Spinal cord (tissue), 10 donors: ENCODE results near the gene DGKB. TPM values are rescaled to one million over a fixed set of nuclear protein-coding genes. Genes with fewer than 3 reads are reported as not detected.

Experiments
- DNase-seq, 6 donors: peaks; one replicate each; pipeline versions ENCODE4 v3.0.0 to v3.0.0-alpha.2; 2013 to 2015; ENCODE audit warnings: low spot score in 6 of 6, low read depth in 4 of 6
- H3K27ac ChIP-seq: one replicate; pipeline ENCODE4 v1.5.1; 2013; ENCODE audit warnings: low read depth, low read length, control low read depth
- H3K27me3 ChIP-seq: one replicate; pipeline ENCODE4 v1.6.1; 2013; ENCODE audit warnings: low read length; ENCODE audit not compliant: control insufficient read depth, insufficient read depth
- H3K36me3 ChIP-seq: one replicate; pipeline ENCODE4 v1.6.1; 2013; ENCODE audit warnings: low read length; ENCODE audit not compliant: control insufficient read depth, insufficient read depth
- H3K4me1 ChIP-seq: one replicate; pipeline ENCODE4 v1.6.1; 2013; ENCODE audit warnings: low read length; ENCODE audit not compliant: control insufficient read depth, insufficient read depth
- H3K4me3 ChIP-seq: one replicate; pipeline ENCODE4 v1.5.1; 2013; ENCODE audit warnings: low read depth, low read length, control low read depth
- H3K9me3 ChIP-seq: one replicate; pipeline ENCODE4 v1.6.1; 2013; ENCODE audit warnings: low read length; ENCODE audit not compliant: control insufficient read depth, insufficient read depth
- WGBS: methylation state at CpG from one replicate; pipeline ENCODE4 v1.1.5; 2013; ENCODE audit warnings: missing lambda C conversion rate; ENCODE audit not compliant: insufficient coverage; 5-methylcytosine and 5-hydroxymethylcytosine counted together
- polyA plus RNA-seq, 2 donors: library from polyadenylated mRNA; unstranded; fragments of 120-200 nt; gene quantifications; one replicate each; pipeline ENCODE4 v1.2.1, GENCODE V29; 2013; ENCODE audit not compliant: insufficient read length in 2 of 2
- total RNA-seq, 2 donors: library from RNA; depleted of rRNA in 1 of 2; stranded (reverse); fragments of 120-200 nt in 1 of 2; fragments of >200 nt in 1 of 2; gene quantifications; one replicate each; pipeline versions ENCODE4 v1.2.3 to v1.2.4, GENCODE V29; 2013 to 2014
- donor health status: healthy.

The DGKB gene
- total and polyA plus RNA-seq, 4 donors, result 13.6 to 31.4 (median 20.2) TPM

- WGBS, result no CpG with 5 or more reads among the region's 2 CpGs
Measured at GRCh38 chr7:14773729-14774271, 128.8 kb downstream of the DGKB start.

GRCh38 chr7:14770614-14771013 lies 131.9 kb downstream of the DGKB start:
- Histone ChIP-seq H3K27ac (no peak overlapping the region), H3K27me3 (no peaks in the 10 kb centered on the region), H3K36me3 (no peaks in the 10 kb centered on the region), H3K4me1 (no peaks in the 10 kb centered on the region), H3K9me3 (no peaks in the 10 kb centered on the region), H3K4me3 (no peak overlapping the region)
- peak in 1 of 6 donors; percentile 54 for DNase-seq
- WGBS, result no CpG with 5 or more reads among the region's 2 CpGs

More at GRCh38 chr7:14773729-14774271, 128.8 kb downstream of the DGKB start:
- H3K36me3 ChIP-seq, result no peaks in the 10 kb centered on the region
- H3K27me3 ChIP-seq, result no peaks in the 10 kb centered on the region
- H3K4me3 ChIP-seq, result no peak overlapping the region
- no peak for DNase-seq
- H3K4me1 ChIP-seq, result no peaks in the 10 kb centered on the region
- H3K27ac ChIP-seq, result no peak overlapping the region
- H3K9me3 ChIP-seq, result peaks cover 5% of the 10 kb centered on the region

GRCh38 chr7:14769261-14769660 lies 133.3 kb downstream of the DGKB start:
- Histone ChIP-seq H3K36me3 (no peaks in the 10 kb centered on the region), H3K9me3 (no peaks in the 10 kb centered on the region), H3K4me1 (no peaks in the 10 kb centered on the region), H3K27ac (no peak overlapping the region), H3K4me3 (no peak overlapping the region), H3K27me3 (no peaks in the 10 kb centered on the region)
- no CpG with 5 or more reads among the region's 2 CpGs for WGBS
- no peak for DNase-seq

- H3K27me3 ChIP-seq, result no peaks in the 10 kb centered on the region
- H3K9me3 ChIP-seq, result no peaks in the 10 kb centered on the region
- no peak overlapping the region for H3K4me3 ChIP-seq
- no CpG with 5 or more reads among the region's 2 CpGs for WGBS
- H3K27ac ChIP-seq, result no peak overlapping the region
- H3K4me1 ChIP-seq, result no peaks in the 10 kb centered on the region
- DNase-seq, result no peak
- H3K36me3 ChIP-seq, result no peaks in the 10 kb centered on the region
Measured at GRCh38 chr7:14767716-14768425, 134.7 kb downstream of the DGKB start.

GRCh38 chr7:14766747-14767146 lies 135.8 kb downstream of the DGKB start:
- Histone ChIP-seq H3K4me3 (no peak overlapping the region), H3K27me3 (no peaks in the 10 kb centered on the region), H3K27ac (no peak overlapping the region)

GRCh38 chr7:14765731-14766130 lies 136.8 kb downstream of the DGKB start:
- Histone ChIP-seq H3K4me1 (no peaks in the 10 kb centered on the region), H3K27me3 (no peaks in the 10 kb centered on the region), H3K4me3 (no peak overlapping the region), H3K9me3 (no peaks in the 10 kb centered on the region), H3K36me3 (no peaks in the 10 kb centered on the region), H3K27ac (no peak overlapping the region)
- no CpG with 5 or more reads among the region's 2 CpGs for WGBS
- DNase-seq, result no peak

More at GRCh38 chr7:14766747-14767146, 135.8 kb downstream of the DGKB start:
- no peaks in the 10 kb centered on the region for H3K4me1 ChIP-seq
- no peak for DNase-seq
- no peaks in the 10 kb centered on the region for H3K9me3 ChIP-seq
- H3K36me3 ChIP-seq, result no peaks in the 10 kb centered on the region

GRCh38 chr7:14762561-14762960 lies 140.0 kb downstream of the DGKB start:
- Histone ChIP-seq H3K27ac (no peak overlapping the region), H3K27me3 (no peaks in the 10 kb centered on the region), H3K9me3 (no peaks in the 10 kb centered on the region), H3K4me1 (no peaks in the 10 kb centered on the region), H3K4me3 (no peak overlapping the region), H3K36me3 (no peaks in the 10 kb centered on the region)
- no CpG with 5 or more reads among the region's 1 CpG for WGBS
- peak in 1 of 6 donors; percentile 11 for DNase-seq

GRCh38 chr7:14761510-14762296 lies 140.8 kb downstream of the DGKB start:
- H3K4me3 ChIP-seq, result no peak overlapping the region
- H3K27ac ChIP-seq, result peak overlapping the region; percentile 49
- 30% methylated on average over 3 of the region's 4 CpGs for WGBS
- no peaks in the 10 kb centered on the region for H3K4me1 ChIP-seq
- H3K27me3 ChIP-seq, result no peaks in the 10 kb centered on the region
- H3K36me3 ChIP-seq, result no peaks in the 10 kb centered on the region
- peak; percentile 43 to 90 (median 64) for DNase-seq
- no peaks in the 10 kb centered on the region for H3K9me3 ChIP-seq

GRCh38 chr7:14760730-14761478 lies 141.6 kb downstream of the DGKB start:
- H3K4me3 ChIP-seq, result no peak overlapping the region
- no peak for DNase-seq
- H3K36me3 ChIP-seq, result no peaks in the 10 kb centered on the region
- no CpG with 5 or more reads among the region's 3 CpGs for WGBS
- peak overlapping the region; percentile 49 for H3K27ac ChIP-seq
- H3K27me3 ChIP-seq, result no peaks in the 10 kb centered on the region
- no peaks in the 10 kb centered on the region for H3K9me3 ChIP-seq
- no peaks in the 10 kb centered on the region for H3K4me1 ChIP-seq
